Cardiac muscle cell (in vitro differentiated cells and primary cell): ENCODE measurements around the gene IFT172. TPM values are rescaled to one million over a fixed set of nuclear protein-coding genes. Genes with fewer than 3 reads are reported as not detected.
"Not testable (repeated sequence)": the region's sequence is repeated elsewhere in the genome, so short reads cannot be mapped to it uniquely, and the experiment has no call there.

ENCODE experiments used
- DNase-seq, 2 donors: peaks; one replicate each; pipeline versions ENCODE4 v3.0.0 to v3.0.0-alpha.2; 2010 to 2017; ENCODE audit warnings: low read depth in 1 of 2, low spot score in 1 of 2
- H3K27ac ChIP-seq: fragments of 200-600 bp; sonication (generic); 2 replicates; pipeline ENCODE4 v1.5.1; 2016
- H3K27me3 ChIP-seq: fragments of 200-600 bp; sonication (generic); 2 replicates; pipeline ENCODE4 v1.6.0; 2016; ENCODE audit warnings: control low read depth
- H3K36me3 ChIP-seq: fragments of 200-600 bp; sonication (generic); 2 replicates; pipeline ENCODE4 v1.5.1; 2016; ENCODE audit warnings: control low read depth
- H3K4me1 ChIP-seq: fragments of 200-600 bp; sonication (generic); 2 replicates; pipeline ENCODE4 v1.8.1; 2017; ENCODE audit warnings: low read depth, mild to moderate bottlenecking, mixed run types
- H3K4me3 ChIP-seq: fragments of 200-600 bp; sonication (generic); 2 replicates; pipeline ENCODE4 v1.5.1; 2016; ENCODE audit warnings: mild to moderate bottlenecking
- H3K9me3 ChIP-seq: fragments of 200-600 bp; sonication (generic); 2 replicates; pipeline ENCODE4 v1.5.1; 2017; ENCODE audit warnings: low read depth, mild to moderate bottlenecking, control low read depth
- CTCF ChIP-seq: IDR thresholded peaks from 2 replicates; pipeline ENCODE4 v1.5.1; 2012; ENCODE audit warnings: low read depth, mild to moderate bottlenecking, low read length
- polyA plus RNA-seq: library from polyadenylated mRNA; unstranded; fragments of >200 nt; fragmentation: Nextera tagmentation; extraction: Ambion mirVana; gene quantifications from 2 replicates; pipeline ENCODE4 v1.2.1, GENCODE V29; 2016
- total RNA-seq: library from RNA; depleted of rRNA; stranded (reverse); fragments of >200 nt; gene quantifications from 2 replicates; pipeline ENCODE4 v1.2.3, GENCODE V29; 2016

Gene IFT172
- total and polyA plus RNA-seq, 2 experiments from 2014 or later = 35.1 to 37.6 TPM

- no peaks in the 10 kb centered on the region for H3K9me3 ChIP-seq
- no peak for TF ChIP-seq CTCF
- no peaks in the 10 kb centered on the region for H3K27me3 ChIP-seq
- H3K27ac ChIP-seq = peak overlapping the region; percentile 98
- DNase-seq = peak; percentile 89
- H3K4me3 ChIP-seq = peak overlapping the region; percentile 88
- H3K4me1 ChIP-seq = peaks cover 12% of the 10 kb centered on the region
- H3K36me3 ChIP-seq = peaks cover 10% of the 10 kb centered on the region
Observed at GRCh38 chr2:27428978-27429541, 60.5 kb downstream of the IFT172 start.

DNA sequence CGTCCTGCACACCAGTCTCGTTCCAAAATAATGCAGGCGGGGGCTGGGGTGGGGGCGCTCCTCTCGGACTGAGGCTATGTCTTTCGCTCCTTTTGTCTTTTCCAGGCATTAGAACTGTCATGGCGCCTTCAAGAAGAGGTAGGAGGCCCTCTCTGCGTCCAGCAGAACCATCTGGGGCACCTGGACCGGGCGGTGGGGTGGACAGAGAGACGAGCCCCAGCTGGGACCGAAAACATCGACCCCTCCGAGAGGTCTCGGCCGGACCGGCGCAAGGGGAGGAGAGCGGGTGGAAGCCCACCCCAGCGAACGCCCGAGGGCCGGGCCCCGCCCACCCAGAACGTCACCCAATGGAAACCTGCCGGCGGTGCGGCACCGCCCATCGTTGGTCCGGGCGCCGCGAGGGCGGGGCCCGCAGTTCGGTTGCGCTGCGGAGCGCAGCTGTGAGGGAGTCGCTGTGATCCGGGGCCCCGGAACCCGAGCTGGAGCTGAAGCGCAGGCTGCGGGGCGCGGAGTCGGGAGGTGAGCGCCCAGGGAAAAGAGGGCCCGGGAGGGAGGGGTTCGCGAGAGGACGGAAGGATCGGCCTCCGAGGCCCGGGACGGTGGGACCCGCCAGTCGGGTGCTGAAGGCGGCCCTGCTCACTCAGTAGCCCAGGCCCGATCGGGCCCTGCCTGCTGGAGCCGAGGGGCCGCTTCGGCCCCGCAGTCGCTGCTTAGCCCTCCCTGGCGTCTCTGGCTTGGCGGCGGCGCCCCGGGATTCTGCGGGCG is 61.1 kb downstream of the IFT172 start, which contains the start of gene NRBP1:
Gene NRBP1, plus strand, starts transcription at position 419 of the 765 bp plus-strand sequence. CDS start 4,643 bp downstream, outside the sequence.
- H3K27me3 ChIP-seq = no peaks in the 10 kb centered on the region
- H3K4me3 ChIP-seq = peak within 1 kb of the TSS; percentile 88
- H3K27ac ChIP-seq = peak within 1 kb of the TSS; percentile 98
- H3K4me1 ChIP-seq = peaks cover 12% of the 10 kb centered on the region
- peak; percentile 90 to 97 for DNase-seq
- H3K9me3 ChIP-seq = no peaks in the 10 kb centered on the region
- no peak for TF ChIP-seq CTCF
- H3K36me3 ChIP-seq = peaks cover 3% of the 10 kb centered on the region

DNA sequence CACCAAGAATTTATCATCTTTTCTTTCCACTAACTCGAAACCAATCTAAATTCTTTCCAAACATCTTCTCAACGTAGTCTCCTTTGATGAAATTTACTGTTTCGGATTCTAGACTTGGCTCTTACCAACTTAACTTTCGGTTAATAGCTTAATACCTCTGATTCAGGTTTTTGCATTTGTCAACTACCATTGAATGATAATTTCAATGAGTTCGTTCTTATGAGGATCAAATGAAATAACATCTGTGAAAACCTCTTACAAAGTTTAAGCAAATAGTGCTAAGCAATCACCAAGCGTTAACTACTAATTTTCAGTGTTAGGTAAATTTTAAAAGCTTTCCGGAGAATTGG is 61.7 kb downstream of the IFT172 start:
- Histone ChIP-seq H3K36me3 (no peaks in the 10 kb centered on the region), H3K4me1 (peaks cover 12% of the 10 kb centered on the region), H3K27me3 (no peaks in the 10 kb centered on the region), H3K27ac (peak overlapping the region; percentile 98), H3K4me3 (peak overlapping the region; percentile 88), H3K9me3 (no peaks in the 10 kb centered on the region)
- no peak for DNase-seq
- TF ChIP-seq CTCF = no peak

DNA sequence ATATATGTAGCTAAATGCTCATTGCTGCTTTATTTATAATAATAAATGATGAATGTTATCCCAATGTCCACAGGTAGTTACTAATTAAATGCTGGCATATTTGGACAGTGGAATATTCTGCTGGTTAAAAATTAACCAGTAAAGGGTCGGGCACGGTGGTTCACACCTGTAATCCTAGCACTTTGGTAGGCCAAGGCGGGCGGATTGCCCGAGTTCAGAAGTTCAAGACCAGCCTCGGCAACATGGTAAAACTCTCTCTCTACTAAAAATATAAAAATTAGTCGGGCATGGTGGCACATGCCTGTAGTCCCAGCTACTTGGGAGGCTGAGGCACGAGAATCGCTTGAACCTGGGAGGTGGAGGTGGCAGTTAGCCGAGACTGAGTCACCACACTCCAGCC is 64.5 kb downstream of the IFT172 start:
- H3K4me1 ChIP-seq, H3K36me3 ChIP-seq, H3K9me3 ChIP-seq, H3K27me3 ChIP-seq, H3K27ac ChIP-seq, DNase-seq, H3K4me3 ChIP-seq: not testable (repeated sequence)

- H3K27ac ChIP-seq = no peak overlapping the region
- H3K36me3 ChIP-seq = no peaks in the 10 kb centered on the region
Observed at GRCh38 chr2:27422958-27423357, 66.6 kb downstream of the IFT172 start.

More at GRCh38 chr2:27422958-27423357, 66.6 kb downstream of the IFT172 start:
- Histone ChIP-seq H3K4me3 (no peak overlapping the region), H3K27me3 (no peaks in the 10 kb centered on the region), H3K9me3 (no peaks in the 10 kb centered on the region), H3K4me1 (no peaks in the 10 kb centered on the region)
- DNase-seq = no peak
- no peak for TF ChIP-seq CTCF
